GM19240 (cell line): ENCODE measurements around the gene WWOX.

Experiments used
- DNase-seq: peaks from one replicate; pipeline ENCODE4 v3.0.0; 2011; ENCODE audit warnings: low spot score; ENCODE audit not compliant: insufficient read length

The WWOX gene

DNA sequence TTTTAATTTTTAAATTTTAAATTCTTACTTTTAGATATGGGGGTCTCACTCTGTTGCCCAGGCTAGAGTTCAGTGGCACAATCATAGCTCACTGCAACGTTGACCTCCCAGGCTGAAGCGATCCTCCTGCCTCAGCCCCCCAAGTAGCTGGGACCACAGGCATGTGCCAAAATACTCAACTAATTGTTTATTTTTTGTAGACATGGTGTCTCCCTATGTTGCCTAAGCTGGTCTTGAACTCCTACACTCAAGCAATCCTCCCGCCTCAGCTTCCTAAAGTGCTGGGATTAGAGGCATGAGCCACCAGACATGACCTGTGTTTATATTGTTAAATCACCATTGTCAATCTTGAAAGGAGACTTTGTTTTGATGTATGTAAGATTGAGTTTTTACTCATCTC, 332.2 kb downstream of the WWOX start:
- no peak for DNase-seq

DNA sequence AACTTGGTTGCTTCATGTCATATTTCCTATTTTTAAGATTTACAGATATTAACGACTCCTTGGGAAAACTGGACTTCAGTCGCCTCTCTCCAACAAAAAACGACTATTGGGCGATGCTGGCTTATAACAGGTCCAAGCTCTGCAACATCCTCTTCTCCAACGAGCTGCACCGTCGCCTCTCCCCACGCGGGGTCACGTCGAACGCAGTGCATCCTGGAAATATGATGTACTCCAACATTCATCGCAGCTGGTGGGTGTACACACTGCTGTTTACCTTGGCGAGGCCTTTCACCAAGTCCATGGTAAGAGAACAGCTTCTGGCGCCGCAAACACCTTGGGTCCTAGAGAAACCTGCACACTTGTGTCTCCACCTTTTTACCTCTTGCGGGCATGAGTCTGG, 333.0 kb downstream of the WWOX start:
- no peak for DNase-seq

DNA sequence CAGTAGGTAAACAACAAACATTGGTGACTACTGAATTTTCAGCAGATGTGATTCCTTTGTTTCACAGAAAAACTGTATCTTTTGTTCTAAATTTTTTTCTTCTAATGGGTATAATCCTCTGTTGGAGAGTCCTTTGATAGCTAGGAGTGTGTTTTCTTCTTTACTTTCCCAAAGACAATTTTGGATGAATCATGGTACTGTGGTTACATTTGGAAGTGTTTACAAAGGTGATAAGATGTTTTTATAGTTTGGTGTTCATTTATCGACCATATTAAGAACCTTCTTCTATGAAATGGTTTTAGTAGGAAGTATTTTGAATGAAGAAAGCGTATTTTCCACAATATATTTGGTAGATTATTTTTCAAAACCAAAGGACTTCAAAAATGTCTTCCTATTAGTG, 333.7 kb downstream of the WWOX start:
- DNase-seq: no peak

DNA sequence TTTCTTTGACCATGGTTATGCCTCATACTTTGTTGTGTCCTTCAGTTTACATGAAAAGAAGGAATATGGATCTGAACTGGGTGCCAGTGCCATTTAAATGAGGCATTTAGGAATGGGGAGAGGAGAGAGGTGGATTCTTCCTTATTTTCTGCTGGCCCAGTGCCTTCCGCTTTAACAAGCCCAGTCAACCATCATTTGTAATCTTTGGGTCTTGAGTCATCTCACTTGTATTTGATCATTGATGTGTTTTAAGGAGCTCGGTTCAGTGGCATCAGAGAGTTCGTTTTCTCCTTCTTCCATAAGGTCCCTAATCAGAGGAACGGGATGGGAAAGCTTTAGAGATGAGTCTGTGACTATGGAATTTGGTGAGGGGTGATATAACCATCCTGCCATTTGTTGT, 334.9 kb downstream of the WWOX start:
- DNase-seq: no peak

DNA sequence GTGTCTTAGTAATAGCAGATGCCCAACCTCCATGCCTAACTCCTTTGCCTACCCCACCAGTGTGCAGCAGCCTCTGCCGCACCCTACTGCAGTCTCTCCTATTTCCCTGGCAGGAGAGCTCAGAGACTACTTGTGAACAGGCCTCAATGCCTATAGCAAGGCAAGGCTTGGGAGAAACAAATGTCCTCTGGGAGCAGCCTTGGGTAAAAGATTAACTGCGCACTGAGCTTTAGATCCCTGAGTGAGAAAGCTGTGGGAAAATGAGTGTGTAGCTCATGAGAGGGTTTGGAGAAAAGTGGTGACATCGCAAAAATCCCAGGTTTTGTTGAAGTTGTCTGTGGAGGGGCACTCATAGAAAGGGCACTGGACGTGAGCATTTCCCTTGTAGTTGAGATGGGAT, 335.8 kb downstream of the WWOX start:
- no peak for DNase-seq

DNA sequence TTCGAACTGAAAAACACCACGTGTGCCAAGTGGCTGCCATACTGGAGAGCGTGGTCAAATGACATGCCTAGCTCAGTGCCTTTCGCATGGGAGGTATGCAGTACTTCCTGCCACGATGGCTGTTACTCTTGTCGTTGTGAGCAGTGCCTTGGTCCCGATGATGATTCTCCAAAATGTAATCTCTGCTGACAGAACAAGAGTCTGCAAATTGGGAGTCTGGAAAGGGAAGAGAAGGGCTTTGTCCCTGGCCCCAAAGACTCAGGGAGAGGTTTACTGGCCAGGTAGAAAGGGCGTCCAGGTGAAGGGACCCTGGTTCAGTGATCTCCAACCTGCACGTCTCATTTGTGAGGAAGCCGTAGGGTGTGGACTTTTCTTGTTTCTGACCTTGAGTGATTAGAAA, 336.6 kb downstream of the WWOX start:
- no peak for DNase-seq

DNA sequence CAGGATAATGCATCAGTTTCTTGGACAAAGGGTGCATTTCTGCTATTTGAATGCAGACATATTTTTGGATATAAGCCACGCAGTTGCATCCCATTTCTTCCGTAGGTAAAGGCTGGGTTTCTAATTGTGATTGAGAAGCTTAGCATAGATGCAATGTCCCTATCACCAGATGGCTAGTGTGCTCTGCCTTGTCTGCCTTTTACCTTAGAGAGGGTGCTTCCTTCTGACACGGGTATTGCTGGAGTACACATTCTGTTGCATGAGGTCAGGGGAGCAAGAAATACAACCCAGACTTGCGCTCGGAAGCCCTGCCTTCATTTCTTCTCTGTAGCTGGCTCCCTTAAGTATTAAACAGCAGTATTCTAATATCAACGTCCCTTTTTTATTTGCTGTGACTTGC, 337.4 kb downstream of the WWOX start:
- DNase-seq: no peak

DNA sequence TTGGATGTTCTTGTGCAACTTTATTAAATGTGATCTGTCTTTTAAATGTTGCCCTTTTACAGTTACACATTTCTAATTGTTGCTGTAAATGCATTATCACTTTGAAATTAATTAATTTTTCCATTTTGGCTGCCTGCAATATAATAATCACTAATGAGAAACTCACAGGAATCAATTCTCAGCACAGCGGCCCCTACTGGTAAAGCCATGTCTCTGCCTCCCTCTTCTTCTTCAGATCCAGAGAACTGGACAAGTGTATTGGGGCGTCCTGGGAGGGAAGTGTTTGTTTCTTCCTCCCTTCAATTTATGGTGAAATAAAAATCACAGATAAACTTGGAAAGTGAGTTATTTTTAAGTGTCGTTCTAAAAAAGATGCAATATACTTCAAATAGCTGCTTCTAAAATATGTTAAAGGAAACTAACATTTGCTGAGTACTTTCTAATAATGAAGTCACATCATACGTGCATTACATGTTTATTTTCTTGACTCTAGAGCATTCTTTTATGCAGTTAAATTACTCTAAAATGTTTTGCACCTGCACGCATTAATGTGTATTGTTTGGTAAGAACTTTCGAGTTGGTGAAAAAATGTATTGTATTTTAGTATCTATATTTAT, 338.0 kb downstream of the WWOX start:
- peak; percentile 46 for DNase-seq

DNA sequence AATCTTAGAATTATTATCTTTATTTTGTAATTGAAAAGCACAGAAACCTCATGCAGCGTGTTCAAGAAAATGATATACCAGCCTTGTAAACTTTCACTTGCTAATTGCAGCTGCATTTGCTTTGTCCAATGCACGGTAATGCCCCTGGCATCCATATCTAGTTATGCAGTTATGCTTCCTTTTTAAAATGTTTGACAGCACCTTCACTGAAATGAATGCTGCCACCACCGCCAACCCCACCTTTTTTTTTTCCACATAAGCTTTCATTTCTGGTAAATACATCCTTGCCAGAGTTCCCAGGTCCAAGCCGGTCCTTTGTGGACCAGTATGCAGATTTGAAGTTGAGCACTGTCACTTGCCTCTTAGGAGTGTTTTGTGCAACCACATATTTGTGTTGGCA, 338.8 kb downstream of the WWOX start:
- DNase-seq: no peak

DNA sequence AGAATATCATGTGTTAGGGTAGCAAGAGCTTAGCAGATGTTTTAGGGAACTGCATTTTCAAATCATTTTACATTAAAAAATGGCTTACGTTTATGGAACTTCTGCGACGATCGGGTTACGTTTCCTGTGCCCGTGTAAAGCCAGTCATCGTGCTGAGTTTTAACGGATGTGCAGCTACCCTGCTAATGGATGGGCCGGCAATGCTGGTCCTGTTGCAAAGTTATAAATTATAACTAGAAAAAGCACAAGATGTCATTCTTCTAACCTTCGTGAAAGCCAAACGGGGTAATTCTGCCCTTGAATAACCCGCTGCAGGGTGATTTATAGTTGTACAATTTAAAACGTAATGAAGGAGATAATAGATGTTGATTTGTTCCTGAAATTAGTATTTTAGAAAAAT, 339.2 kb downstream of the WWOX start:
- no peak for DNase-seq

DNA sequence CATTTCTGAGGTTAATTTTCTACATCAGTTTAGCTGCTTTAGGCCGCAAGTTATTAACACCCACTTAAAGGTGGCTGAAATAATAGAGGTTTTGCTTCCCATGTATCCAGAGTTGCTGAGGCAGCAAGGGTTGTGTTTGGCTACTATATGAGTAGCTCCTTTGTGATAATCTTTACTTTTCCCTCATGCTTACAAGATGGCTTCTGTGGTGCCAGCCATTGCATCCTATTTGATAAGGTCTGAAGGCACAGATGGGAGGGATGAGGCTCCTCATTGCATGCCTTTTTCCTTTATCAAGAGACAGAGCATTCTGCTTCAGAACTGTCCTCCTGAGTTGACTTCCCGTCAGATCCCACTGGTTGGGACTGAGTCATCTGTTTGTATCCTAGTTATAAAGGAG, 340.2 kb downstream of the WWOX start:
- no peak for DNase-seq

DNA sequence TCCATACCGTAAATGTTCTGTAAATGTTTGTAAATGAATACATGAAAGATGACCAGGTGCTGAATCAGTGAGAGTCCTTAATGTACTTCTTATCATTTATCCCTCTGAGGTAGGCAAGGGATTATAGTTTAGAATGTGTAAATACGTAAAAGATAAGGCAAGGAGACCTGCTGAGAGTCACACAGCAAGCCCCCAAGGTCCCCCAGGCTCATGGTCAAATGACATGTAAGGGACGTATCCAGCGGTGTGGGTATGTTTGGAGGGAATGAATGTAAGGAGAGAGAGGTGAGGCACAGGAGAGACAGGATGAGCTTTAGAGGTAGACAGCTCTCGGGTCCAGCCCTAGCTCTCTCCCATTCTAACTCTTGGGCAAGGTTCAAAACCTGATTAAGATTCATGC, 341.8 kb downstream of the WWOX start:
- no peak for DNase-seq

DNA sequence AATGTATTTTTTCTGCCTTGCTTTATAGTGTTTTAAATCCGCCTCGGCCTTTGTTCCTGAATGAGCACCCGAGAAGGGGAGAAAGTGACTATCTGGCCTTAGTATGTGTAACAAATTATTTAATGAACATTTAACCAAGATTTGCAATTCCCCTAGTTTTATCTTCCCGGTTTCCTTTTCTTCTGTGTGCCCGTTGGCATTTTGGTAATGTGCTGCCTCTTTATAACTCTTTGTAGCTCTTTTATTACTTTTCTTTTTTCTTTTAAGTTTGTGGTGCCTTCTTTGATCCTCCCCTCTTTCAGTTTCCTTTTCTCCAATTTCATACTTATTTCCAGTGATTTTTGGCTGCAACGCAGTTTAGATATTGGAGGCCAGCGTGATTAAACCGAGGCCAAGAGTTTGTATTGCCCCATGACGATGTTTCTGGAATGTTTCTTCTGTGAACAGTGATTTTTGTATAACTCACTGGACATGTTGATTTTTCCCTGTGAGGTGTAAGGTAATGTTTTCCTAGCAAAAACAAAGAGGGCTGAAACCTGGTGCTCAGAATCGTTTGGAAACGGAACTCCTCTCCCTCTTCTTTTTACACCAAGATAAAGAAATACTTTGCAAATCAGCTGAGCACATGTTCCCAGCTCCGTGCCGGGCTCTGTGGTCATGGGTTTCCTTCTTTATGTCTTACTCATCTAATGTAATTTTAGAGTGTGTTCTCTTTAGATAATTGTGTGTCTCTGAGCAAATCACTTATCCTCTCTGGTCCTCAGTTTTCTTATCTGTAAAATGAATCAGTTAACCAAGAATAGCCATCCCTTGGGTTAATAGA, 344.3 kb downstream of the WWOX start:
- DNase-seq: no peak

DNA sequence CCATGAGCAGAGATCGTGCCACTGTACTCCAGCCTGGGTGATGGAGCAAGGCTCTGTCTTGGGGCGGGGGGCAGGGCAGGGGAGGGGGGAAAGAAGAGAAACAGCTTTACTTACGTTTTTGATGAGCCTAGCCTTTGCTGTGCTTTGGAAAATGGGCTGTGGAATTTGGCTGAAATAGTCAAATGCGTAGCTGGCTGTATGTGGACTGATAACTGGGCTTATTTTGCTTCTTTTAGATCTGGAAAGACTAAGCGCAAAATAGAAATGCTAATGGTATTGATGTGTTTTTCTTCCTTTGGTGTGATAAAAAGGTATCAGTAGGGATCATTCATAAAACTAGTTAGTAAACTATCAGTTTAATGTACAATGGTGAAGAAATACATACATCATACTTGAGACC, 346.4 kb downstream of the WWOX start:
- DNase-seq: no peak

DNA sequence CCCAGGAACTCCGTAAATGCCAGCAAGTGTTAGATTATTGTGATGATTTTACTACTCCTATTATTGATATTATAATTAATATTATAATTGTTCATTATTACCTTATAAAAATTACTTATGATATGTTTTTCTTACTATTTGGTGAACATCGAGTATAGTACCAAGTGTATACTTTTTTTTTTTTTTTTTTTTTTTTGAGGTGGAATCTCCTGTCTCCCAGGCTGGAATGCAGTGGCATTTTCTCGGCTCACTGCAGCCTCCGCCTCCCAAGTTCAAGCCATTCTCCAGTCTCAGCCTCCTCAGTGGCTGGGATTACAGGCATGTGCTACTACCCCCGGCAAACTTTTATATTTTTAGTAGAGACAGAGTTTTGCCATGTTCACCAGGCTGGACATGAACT, 347.0 kb downstream of the WWOX start:
- no peak for DNase-seq

DNA sequence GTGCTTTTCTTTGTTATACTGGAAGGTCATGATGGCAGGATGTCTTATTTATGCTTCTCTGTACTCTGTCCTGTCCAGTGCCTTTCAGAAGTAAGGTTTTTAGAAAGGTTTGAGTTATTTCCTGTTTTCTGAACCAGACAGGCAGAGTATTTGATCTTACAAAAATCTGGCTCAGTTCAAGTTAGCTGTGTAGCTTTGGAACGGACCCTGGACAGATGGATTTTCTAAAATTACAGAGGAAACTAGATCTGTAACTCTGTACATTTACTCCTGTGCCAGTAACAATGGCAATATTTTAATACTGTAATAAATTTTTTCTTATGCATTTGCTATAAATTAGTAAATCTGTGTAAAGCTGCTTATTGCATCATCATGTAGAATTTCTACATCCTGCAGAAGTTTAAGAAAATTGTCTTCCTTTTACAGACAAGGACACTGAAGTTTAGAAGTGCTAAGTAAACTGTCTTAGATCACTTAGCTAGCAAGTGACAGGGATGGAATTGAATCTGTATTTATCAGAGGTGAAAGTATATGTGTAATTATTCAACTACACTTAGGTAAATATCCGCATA, 347.6 kb downstream of the WWOX start:
- DNase-seq: no peak

DNA sequence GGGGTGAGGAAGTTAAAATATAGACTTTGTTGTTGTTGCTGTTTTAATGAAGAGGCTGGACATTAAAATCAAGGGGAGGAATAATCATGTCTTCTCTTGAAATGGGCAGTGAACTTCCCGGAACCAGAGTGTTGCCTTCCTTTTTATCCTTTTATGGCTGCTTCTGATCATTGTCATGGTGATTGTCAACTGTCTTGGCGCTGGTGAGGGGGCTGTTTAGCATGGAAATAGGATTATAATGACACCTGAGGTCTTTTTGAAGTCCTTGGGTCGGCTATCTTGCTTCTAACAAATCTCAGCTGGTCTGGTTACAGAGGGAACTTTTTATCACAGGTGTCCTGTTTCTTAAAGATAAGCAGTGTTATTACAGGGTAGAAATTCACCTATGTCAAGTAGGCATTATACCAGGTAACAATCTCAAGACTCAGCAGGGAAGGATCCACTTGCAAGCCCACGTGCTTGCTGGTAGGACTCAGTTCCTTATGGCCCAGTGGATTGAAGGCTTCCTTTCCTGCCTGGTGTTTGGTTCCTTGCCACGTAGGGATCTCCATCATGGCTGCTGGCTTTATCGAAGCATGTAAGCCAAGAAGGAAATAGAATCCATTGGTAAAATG, 349.3 kb downstream of the WWOX start:
- no peak for DNase-seq

DNA sequence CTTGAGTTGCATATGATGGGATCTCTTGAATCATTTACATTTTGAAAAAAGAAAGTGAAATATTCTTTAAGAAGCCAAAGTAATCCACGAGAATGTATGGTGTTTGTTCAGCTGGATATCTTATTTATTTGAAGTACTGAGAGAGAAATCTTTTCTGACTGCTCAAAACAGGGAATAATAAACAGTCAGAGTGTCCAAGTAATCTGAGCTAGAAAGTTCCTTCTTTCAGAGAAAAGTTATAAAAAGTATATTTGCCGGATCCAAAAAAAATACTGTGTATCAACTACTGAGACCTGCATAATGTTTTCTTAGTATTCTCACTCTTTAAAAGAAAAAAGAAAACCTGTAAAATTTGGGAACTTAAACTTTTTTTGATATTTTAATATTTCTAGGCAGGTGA, 350.8 kb downstream of the WWOX start:
- no peak for DNase-seq

DNA sequence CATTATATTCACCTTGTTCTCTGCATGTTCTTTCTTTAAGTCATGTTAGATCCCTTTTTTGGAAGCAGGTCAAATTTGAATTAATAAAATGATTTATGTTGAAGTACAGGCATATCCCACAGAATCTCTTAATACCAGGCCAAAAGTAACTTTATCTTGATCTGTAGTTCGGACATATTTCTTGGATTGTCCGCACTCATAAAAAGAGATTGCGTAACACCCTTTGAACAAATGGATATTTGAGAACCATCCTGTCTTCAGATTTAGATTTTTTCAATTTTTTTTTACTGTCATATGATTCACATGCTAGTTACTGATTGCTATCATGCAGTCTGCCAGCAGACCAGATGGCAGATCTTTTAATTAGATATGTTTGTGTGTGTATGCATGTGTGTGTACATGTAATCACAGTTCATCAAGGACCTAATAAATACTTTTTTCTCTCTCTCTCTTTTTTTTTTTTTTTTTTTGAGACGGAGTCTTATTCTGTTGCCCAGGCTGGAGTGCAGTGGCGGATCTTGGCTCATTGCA, 352.6 kb downstream of the WWOX start:
- DNase-seq: no peak

DNA sequence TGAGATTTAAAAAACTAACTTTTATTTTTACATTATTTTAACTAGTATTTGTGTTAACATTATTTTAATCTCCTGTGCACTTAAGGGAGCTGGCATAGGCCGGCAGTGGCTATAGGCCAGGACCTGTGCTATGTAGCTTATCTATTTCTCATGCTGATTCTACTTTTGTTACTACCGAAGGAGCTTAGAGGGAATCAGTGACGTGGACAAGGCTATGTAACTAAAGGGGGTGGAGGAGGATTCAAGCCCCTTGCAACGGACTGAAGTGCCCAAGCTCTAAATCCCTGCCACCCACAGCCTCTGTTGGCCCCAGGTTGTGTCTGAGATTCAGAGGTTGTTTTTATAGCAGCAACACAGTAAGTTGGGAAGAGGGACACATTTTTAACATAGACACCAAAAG, 356.4 kb downstream of the WWOX start:
- no peak for DNase-seq

DNA sequence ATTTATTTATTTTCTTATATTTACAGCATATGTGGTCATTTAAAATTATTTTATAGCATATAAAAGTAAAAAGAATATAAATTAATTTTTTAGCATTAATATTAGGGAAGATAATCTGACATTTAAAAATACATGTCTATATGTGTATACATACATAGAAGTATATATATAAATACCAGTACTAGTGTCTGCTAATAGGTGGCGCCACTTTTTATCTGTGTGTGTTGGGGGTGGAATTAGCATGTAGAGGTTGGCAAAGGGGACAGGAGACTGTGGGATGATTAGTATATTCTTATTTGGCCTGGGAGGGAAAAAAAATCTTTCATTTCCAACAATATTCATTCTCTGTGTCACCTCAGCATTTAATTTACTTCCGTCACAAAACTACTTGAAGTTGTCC, 359.1 kb downstream of the WWOX start:
- DNase-seq: no peak

DNA sequence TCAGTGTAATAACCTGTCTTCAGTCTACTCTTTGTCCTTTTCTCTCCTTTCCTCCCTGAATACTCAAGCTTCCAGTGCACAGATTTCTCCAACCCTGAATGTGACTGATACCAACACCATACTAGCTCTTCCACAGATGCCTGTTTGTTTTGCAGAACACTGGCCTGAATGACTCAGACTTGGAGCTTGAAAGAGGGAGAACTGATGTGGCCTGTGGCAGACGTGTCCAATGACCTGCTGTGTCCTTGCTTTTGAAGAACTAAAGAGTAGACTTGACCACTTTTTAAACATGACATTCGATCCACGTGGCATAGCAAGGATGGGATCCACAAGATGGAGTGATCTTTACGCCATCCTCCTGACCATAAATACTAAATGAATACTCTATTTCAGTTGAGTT, 361.0 kb downstream of the WWOX start:
- DNase-seq: no peak
